ENCODE results near the gene AIF1L. TPM values are rescaled to one million over a fixed set of nuclear protein-coding genes. Genes with fewer than 3 reads are reported as not detected.
"Not testable (repeated sequence)": the region's sequence is repeated elsewhere in the genome, so short reads cannot be mapped to it uniquely, and the experiment has no call there.

Gene AIF1L
- total RNA-seq, 1 experiment from 2014 or later: 17.7 TPM

DNA sequence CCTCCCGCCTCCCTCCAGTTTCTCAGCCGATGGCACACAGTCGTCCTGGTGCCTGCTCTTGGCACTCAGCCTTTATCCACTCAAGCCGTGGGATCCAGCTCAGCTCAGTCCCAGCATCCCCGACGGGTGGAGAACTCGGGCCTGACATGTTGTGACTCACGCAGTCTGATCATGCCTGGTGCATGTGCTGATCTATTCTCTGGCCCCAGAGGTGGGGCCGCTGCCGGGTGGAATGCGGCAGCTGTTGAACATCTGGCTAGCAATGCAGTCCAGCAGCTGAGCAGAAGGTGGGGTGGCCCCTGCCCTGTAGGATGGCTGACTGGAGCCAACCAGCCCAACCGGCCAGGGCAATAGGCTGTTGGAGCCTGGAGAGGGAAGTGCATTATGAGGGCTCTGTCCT, 1.7 kb upstream of the AIF1L start:
- DNase-seq (ENCODE audit: low read depth): no peak
- in situ Hi-C loops (cut with HindIII; ENCODE audit: low pct_unique_long_range_greater_than_20kb, low sequenced_read_pairs): no loop called here

DNA sequence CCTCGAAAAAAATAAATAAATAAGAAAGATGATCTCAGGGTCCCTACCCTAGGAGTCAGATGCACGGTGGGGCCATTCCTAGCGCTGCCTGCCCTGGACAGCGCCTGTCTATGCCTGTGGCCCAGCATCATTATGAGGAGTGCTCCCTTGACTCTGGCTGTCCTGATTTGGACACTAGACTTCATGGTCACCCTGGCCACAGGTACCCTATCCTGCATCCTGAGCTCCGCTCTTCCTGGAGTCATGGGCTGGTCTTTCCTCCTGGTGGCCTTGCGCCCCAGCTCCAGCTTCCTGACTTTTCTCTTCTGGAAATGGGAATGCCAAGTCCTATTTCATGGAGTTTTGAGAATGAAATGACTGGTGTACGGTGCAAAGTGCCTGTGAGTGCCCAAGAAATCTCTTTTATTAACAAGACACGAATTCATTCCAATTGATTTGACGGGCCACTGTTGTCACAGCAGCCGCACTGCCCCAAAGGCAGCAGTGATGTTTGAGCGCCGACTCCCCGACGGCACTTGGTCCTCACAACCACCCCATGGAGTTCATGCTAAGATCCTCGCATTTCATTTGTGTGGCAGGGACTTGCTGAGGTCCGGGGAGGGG, 564 bp upstream of the AIF1L start:
- in situ Hi-C loops (cut with HindIII; ENCODE audit: low pct_unique_long_range_greater_than_20kb, low sequenced_read_pairs): no loop called here
- no peak for DNase-seq (ENCODE audit: low read depth)

DNA sequence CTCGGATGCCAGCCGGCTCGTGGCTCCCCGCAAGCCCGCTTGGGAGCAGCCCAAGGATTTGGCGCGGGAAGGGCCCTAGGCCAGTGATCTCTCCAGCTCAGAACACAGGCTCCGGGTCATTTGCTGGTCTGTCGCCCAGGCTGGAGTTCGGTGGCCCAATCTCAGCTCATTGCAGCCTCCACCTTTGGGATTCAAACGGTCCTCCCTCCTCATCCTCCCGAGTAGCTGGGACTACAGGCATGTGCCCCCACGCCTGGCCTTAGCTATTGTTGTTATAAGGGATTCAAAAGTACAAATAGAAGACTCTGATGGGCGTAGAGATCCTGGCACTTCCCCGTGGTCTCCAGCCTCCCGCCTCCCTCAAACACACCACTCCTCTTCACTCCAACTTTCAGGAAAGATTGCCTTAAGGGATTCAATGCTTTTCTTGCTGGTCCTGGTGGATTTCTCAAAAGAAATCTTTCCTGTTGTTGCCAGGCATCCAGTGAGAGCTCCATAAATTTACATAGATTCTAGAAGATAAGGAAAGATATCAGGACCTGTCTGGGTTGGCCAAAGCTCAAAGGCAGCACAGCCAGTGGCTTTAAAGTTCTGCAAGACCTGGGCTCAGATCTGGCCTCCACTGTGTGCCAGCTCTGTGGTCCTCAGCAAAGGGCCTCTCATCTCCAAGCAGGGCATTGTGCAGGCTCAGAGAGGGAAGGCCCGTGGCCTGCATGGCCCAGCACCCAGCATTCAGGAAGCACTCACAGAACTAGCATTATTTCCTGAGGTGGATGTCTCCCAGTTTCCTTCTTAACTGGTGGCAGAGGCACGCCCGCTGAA, 1.0 kb downstream of the AIF1L start:
- in situ Hi-C loops (cut with HindIII; ENCODE audit: low pct_unique_long_range_greater_than_20kb, low sequenced_read_pairs): no loop called here

GRCh38 chr9:131097948-131098278, 1.6 kb downstream of the AIF1L start:
- DNase-seq (ENCODE audit: low read depth): no peak
- in situ Hi-C loops (cut with HindIII; ENCODE audit: low pct_unique_long_range_greater_than_20kb, low sequenced_read_pairs): no loop called here

More for the DNA sequence above, 1.0 kb downstream of the AIF1L start:
- DNase-seq (ENCODE audit: low read depth): no peak

GRCh38 chr9:131098391-131099101, 2.2 kb downstream of the AIF1L start:
- in situ Hi-C loops (cut with HindIII; ENCODE audit: low pct_unique_long_range_greater_than_20kb, low sequenced_read_pairs): no loop called here
- no peak for DNase-seq (ENCODE audit: low read depth)

DNA sequence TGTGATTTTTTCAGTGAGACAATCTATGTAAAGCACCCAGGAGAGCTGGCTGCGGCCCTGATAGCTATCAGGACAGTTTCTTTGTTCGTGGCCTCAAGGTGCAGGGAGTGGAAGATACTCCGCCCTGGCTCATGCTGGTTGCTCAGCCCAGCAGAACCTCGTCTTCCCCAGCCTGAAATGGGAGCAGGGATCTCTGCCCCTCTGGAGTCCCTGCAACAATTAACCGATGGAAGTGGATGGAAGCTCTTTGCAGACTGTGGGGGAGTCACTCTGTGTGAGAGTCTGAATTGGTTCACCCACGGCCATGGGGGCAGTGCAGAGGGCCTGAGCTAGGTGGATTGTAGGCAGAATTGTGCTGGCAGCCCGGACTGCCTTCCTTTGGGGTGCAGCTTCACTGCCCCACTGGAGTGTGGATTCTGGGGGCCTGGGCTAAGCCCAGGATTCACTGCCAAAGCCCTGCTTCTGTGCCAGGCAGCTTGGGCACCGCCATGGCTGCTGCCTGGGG, 2.8 kb downstream of the AIF1L start:
- no peak for DNase-seq (ENCODE audit: low read depth)
- in situ Hi-C loops (cut with HindIII; ENCODE audit: low pct_unique_long_range_greater_than_20kb, low sequenced_read_pairs): no loop called here

- in situ Hi-C loops (cut with HindIII; ENCODE audit: low pct_unique_long_range_greater_than_20kb, low sequenced_read_pairs): not testable (repeated sequence)
Observed at GRCh38 chr9:131099845-131100244, 3.5 kb downstream of the AIF1L start.

DNA sequence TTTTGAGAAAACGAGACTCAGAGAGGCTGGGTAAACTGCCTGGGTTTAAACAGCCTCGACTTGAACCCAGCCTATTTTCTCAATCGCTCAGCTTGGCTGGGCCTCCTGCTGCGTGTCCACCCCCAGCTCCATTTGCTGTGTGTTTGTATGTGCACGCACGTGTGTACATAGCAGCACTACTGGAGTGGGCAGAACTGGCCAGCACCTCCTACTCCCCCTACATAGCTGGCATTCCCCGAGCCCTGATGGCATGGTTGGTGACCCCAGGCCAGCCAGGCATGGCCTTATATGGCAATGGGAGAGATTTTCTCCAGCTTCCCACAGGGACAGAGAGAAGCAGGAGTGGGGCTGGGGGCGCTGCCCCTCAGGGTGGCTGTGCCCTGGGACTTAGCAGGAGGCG, 4.1 kb downstream of the AIF1L start:
- DNase-seq (ENCODE audit: low read depth): peak; percentile 21
- in situ Hi-C loops (cut with HindIII; ENCODE audit: low pct_unique_long_range_greater_than_20kb, low sequenced_read_pairs): no loop called here

More at GRCh38 chr9:131099845-131100244, 3.5 kb downstream of the AIF1L start:
- DNase-seq (ENCODE audit: low read depth): not testable (repeated sequence)

GRCh38 chr9:131101207-131101964, 5.1 kb downstream of the AIF1L start:
- in situ Hi-C loops (cut with HindIII; ENCODE audit: low pct_unique_long_range_greater_than_20kb, low sequenced_read_pairs): no loop called here
- DNase-seq (ENCODE audit: low read depth): no peak

- DNase-seq (ENCODE audit: low read depth): no peak
- in situ Hi-C loops (cut with HindIII; ENCODE audit: low pct_unique_long_range_greater_than_20kb, low sequenced_read_pairs): no loop called here
Observed at GRCh38 chr9:131103024-131103423, 6.7 kb downstream of the AIF1L start.

DNA sequence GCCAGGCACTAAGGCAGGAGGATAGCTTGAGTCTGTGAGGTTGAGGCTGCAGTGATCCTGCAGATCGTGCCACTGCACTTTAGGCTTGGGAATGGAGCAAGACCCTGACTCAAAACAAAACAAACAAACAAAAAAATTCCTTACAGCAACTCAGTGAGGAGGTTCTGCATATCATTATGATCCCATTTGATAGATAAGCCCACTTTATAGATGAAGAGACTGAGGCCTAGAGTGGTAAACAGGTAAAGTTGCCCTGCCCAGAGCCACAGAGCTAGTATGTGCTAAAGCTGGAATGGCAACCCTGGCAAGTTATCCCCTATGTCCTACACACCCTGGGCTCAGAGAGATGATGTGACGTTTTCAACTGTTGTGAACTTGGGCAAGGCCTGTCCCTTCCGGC, 7.2 kb downstream of the AIF1L start:
- no peak for DNase-seq (ENCODE audit: low read depth)
- in situ Hi-C loops (cut with HindIII; ENCODE audit: low pct_unique_long_range_greater_than_20kb, low sequenced_read_pairs): no loop called here

DNA sequence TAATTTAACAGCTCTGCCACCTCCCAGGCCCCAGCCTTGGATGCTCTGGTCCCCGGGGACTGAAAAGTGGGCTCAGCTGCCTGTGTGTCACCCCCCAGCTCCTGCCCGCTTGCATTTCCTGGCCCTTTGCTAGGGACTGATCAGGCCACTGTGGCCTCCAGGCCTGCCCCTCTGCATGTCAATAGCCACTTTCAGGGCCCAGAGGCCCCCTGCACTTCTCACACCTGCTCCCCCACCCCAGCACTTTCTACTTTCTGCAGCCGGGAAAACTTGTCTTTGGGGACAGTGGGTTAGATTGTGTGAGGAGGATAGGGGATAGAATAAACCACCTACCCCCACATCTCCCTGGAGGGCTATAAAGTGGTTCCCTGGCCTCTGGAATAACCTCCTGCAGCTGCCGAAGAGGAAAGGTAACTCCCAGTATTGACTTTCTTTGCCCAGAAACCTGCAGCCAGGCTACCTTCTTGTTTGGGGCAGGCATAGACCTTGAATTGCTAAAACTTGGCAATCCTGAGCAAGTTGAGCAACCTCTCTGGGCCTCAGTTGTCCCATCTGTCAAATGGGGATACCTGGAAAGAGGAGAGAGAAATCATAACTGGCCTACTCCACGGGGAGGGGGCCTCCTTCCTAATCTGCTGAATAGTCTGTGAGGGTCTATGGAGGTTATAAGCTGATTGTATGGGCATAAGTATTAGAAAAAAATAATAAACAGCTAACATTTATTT, 7.8 kb downstream of the AIF1L start:
- in situ Hi-C loops (cut with HindIII; ENCODE audit: low pct_unique_long_range_greater_than_20kb, low sequenced_read_pairs): no loop called here

DNA sequence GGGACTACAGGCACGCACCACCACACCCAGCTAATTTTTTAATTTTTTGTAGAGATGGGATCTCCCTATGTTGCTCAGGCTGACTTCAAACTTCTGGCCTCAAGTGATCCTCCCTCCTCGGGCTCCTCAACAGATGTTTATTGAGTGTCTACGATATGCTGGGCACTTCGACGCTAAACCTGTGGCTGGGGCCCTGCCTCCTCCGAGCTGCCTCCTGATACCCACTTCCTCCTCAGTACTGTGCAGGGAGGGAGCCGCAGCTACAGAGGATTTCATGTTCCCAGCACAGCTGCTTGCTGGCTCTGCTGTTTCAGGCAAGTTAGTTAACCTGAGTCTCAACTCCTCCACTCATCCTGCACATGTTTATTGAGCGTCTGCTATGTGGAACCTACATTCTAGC, 9.6 kb downstream of the AIF1L start:
- in situ Hi-C loops (cut with HindIII; ENCODE audit: low pct_unique_long_range_greater_than_20kb, low sequenced_read_pairs): no loop called here
- DNase-seq (ENCODE audit: low read depth): no peak

More for the DNA sequence above, 7.8 kb downstream of the AIF1L start:
- DNase-seq (ENCODE audit: low read depth): no peak

DNA sequence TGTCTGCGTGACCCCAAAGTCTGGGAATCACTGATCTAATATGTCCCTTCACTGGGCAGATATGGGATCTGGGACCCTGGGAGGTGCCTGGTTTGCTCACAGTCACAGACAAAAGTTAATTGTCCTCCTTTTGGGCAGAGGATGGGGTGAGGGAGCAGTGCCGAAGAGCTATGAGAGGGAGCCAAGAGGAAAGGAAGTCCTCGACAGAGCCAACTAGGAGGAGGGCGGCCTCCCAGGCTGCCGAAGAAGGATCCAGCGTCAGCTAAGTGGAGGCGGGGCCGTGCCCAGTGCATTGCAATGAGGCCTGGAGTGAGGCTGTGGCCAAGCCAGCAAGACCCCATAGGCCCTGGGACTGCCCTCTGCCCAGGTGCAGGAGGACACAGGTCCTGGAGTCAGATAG, 11.4 kb downstream of the AIF1L start:
- no peak for DNase-seq (ENCODE audit: low read depth)
- in situ Hi-C loops (cut with HindIII; ENCODE audit: low pct_unique_long_range_greater_than_20kb, low sequenced_read_pairs): no loop called here

- peak; percentile 39 for DNase-seq (ENCODE audit: low read depth)
- in situ Hi-C loops (cut with HindIII; ENCODE audit: low pct_unique_long_range_greater_than_20kb, low sequenced_read_pairs): no loop called here
Observed at GRCh38 chr9:131111186-131111853, 15.0 kb downstream of the AIF1L start.

DNA sequence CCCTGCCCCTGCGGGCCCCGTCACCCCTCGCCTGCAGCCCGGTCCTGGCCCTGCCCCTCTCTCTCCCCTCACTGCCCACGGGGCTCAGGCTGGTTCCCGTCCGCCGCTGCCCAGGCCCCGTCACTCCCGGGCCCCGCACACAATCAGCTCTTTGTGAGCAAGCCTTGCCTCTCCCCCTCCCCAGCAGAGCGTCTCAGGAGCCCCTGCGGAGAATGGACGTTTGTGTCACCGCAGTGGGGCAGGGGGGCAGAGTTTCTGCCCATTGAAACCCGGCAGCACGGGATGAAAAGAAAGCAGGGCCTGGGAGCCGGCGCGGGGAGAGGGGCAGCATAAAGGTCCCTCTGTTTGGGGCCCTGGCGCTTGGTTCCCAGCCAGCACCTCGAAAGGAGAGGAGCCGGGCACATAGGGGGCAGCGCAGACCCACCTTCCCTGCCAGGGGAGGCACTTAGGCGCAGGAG, 15.6 kb downstream of the AIF1L start:
- in situ Hi-C loops (cut with HindIII; ENCODE audit: low pct_unique_long_range_greater_than_20kb, low sequenced_read_pairs): no loop called here
- DNase-seq (ENCODE audit: low read depth): no peak

- in situ Hi-C loops (cut with HindIII; ENCODE audit: low pct_unique_long_range_greater_than_20kb, low sequenced_read_pairs): no loop called here
- DNase-seq (ENCODE audit: low read depth): no peak
Observed at GRCh38 chr9:131112374-131113154, 16.2 kb downstream of the AIF1L start.
